AG10803 (cell line): Measurements from ENCODE around the gene MST1R.

Experiments
- DNase-seq: peaks from one replicate; pipeline ENCODE4 v3.0.0; 2010; ENCODE audit warnings: low read depth
- H3K4me3 ChIP-seq: 2 replicates; pipeline ENCODE4 v1.5.1; 2011; ENCODE audit warnings: mild to moderate bottlenecking, low read length, control low read depth
- CTCF ChIP-seq: conservative IDR thresholded peaks from 2 replicates; pipeline ENCODE4 v1.5.1; 2011; ENCODE audit warnings: mild to moderate bottlenecking, low read length, control low read depth, inconsistent platforms

The MST1R gene

GRCh38 chr3:49867400-49867799, 36.3 kb downstream of the MST1R start:
- H3K4me3 ChIP-seq = no peak overlapping the region
- TF ChIP-seq CTCF = no peak
- DNase-seq = no peak

- H3K4me3 ChIP-seq = no peak overlapping the region
- TF ChIP-seq CTCF = no peak
- DNase-seq = no peak
Observed at GRCh38 chr3:49865198-49865784, 38.4 kb downstream of the MST1R start.

GRCh38 chr3:49864505-49864904, 39.2 kb downstream of the MST1R start:
- H3K4me3 ChIP-seq = no peak overlapping the region
- no peak for TF ChIP-seq CTCF
- DNase-seq = no peak

- H3K4me3 ChIP-seq = no peak overlapping the region
- no peak for TF ChIP-seq CTCF
- no peak for DNase-seq
Observed at GRCh38 chr3:49859576-49860305, 43.9 kb downstream of the MST1R start.

- DNase-seq = peak; percentile 87
- no peak for TF ChIP-seq CTCF
- H3K4me3 ChIP-seq = peak within 1 kb of the TSS; percentile 89
Observed at GRCh38 chr3:49856181-49857005, 47.3 kb downstream of the MST1R start, which contains the start of gene TRAIP. Gene TRAIP (minus strand): TSS chr3:49856564. CDS start chr3:49856453, 111 bp downstream.

GRCh38 chr3:49855662-49856061, 48.0 kb downstream of the MST1R start:
- no peak for TF ChIP-seq CTCF
- DNase-seq = no peak
- H3K4me3 ChIP-seq = peak overlapping the region; percentile 89
